Endothelial cell of umbilical vein (primary cell): ENCODE data around the gene KIF22.
"Not testable (repeated sequence)": the region's sequence is repeated elsewhere in the genome, so short reads cannot be mapped to it uniquely, and the experiment has no call there.

Experiments
- CTCF ChIP-seq, 2 donors: IDR thresholded peaks; 1 replicate in 1 of 2; 2 replicates in 1 of 2; pipeline ENCODE4 v1.5.1; 2011; ENCODE audit warnings: low read length in 2 of 2, mild to moderate bottlenecking in 2 of 2, moderate library complexity in 2 of 2, control low read depth in 1 of 2, inconsistent platforms in 1 of 2, low read depth in 1 of 2; ENCODE audit not compliant: insufficient read depth in 1 of 2; ENCODE audit errors: extremely low read depth in 1 of 2
- EZH2 ChIP-seq: IDR thresholded peaks from 2 replicates; pipeline ENCODE4 v1.6.1; 2012; ENCODE audit warnings: borderline replicate concordance, low read depth, mild to moderate bottlenecking, moderate library complexity, low read length, inconsistent platforms; ENCODE audit not compliant: severe bottlenecking
- MYC ChIP-seq: IDR thresholded peaks from one replicate; pipeline ENCODE4 v1.6.1; 2011; ENCODE audit warnings: mild to moderate bottlenecking, low read depth, low read length

DNA sequence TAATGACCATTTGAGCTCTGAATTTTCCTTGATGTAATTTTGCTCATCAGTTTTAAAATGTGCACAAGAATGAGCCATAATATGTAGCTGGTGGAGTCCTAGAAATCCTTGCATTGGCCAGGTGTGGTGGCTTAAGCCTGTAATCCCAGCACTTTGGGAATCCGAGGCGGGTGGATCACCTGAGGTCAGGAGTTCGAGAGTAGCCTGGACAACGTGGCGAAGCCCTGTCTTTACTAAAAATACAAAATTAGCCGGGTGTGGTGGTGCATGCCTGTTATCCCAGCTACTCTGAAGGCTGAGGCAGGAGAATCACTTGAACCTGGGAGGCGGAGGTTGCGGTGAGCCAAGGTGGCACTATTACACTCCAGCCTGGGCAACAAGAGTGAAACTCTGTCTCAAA, 33.5 kb upstream of the KIF22 start:
- TF ChIP-seq EZH2; MYC; CTCF (IDR thresholded peaks at IDR 0.05; ENCODE audit: extremely low read depth in 1 of 2, insufficient read depth in 1 of 2, low read depth in 1 of 2, low read length in 2 of 2): not testable (repeated sequence)
